Activated CD4-positive, CD25-positive, alpha-beta regulatory T cell (primary cell): Measurements from ENCODE around the gene LGMN.
A peak's percentile ranks its signal among the peaks of the same experiment; 100 is the strongest.

Source experiments
- DNase-seq, 4 experiments: peaks; one replicate each; lab custom pipeline; 2025; lab: John Stamatoyannopoulos, UW

The LGMN gene

DNA sequence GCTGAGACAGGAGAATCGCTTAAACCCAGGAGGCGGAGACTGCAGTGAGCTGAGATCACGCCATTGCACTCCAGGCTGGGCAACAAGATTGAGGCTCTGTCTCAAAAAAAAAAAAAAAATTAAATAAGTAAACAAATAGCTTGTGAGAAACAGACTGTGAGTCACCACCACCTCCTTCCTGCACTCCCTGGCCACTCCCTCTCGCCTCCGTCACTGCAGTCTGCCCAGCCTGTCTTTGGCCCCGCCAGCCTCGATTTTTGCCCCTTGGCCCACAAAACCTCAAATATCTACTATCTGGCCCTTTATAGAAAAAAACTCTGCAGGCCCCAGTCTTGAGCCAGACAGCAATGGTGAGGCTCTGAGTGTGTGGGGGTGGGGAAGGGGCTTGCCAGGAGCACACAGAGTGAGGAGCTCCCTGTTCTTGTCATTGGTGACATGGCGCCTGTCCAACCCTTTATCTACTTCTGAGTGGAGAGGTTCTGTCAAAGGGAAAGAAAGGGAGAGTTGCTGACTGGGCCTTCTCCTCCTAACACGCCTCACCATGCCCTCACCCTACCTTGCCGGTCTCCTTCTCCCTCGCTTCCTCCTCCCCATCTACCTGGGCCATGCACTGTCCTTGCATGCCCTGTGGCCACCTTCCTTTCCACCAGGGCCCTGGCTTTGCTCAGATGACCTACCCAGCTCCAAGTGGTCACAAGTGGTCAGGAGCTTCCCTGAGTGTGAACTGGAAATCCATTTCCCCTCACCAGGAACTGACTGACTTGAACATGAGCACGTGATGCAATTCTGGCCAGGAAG, 22.1 kb downstream of the LGMN start:
- peak in 1 of 4 experiments; percentile 4 for DNase-seq

DNA sequence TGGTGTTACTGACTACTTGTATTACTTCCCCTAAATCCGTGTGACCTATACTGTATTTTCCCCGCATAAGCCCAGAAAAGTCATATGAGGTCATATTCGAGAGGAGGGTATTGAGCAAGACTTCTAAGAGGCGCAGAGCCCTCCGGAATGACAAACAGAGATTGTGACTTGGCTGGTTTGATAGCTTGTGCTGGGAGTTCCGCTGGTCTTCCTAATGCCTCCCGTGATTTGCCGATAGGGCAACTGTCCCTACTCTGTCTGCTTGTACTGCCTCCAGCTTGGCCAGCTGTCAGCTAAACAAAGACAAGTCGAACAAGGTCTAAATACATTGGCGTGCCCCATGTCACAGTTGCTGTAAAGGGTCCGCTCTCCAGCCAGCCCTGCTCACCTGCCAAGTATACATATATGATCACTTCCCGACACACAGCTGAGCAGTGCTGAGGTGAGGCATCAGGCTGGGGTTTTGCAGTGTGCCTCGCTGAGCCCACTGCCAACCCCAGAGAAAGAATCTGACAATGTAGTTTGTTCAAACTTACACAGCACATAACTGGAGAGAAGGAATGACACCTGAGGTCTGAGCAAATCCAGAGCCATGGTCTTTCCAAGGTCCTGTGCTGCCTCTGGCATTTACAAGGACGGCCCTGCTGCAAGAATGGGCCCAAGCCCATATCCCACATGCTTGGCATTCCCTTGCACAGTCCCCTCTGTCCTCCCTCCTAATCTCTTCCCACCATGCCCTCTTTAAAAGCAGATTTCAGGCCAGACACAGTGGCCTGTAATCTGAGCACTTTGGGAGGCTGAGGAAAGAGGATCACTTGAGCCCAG, 23.7 kb downstream of the LGMN start:
- no peak for DNase-seq

DNA sequence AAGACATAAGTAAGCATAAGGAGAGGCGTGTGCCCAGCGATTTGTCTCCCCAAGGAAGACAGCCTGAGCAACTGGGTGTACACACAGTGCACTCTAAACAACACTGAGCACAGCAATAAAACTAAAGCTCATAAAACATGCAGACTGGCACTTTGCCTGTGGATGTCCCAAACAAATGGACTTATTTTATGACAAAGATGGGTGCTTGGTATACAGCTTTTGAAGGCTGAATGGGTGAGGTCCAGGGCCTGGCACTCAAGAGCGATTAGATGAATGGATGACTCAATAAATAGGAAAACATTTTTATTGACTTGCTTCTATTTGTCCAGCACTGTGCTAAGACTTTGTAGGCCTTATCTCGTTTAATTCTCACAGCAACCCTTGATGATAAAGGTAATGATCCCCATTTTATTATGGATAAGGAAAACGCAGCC, 28.5 kb downstream of the LGMN start:
- no peak for DNase-seq

DNA sequence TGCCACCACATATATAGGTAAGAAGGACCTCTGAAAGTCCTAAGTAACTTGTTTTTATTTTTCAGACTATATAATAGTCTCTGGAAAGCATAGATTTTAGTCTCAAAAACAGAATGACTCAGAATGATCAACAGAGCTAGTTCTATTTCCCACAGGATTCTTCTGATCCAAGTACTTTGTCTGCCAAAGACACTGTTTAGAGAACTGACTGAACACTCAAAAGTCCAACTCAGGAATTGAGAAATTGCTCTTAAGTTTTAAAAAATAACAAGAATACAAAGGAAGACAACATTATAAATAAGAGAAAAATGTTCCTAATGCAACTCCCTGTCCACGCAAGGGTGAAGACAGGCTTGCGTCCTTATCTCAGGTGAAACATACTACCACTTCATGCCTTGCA, 29.0 kb downstream of the LGMN start:
- DNase-seq = no peak

DNA sequence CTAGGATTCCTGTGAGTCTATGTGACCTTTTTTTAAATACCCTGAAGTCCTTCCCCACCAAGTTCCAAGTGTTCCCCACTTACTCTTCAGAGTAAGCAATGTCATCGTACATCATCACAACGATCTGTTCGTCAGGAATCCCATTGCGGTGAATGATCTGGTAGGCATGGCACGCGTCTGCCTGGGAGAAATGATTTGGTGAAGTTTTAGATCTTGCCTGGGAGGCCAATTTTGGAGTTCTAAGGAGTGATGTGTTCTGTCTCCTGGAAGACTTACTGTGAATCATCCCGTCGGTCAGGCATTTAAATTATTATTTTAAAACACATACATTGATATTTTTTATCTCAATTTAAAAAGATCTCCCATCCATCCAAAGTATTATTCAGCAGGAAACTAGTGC, 29.8 kb downstream of the LGMN start:
- no peak for DNase-seq

DNA sequence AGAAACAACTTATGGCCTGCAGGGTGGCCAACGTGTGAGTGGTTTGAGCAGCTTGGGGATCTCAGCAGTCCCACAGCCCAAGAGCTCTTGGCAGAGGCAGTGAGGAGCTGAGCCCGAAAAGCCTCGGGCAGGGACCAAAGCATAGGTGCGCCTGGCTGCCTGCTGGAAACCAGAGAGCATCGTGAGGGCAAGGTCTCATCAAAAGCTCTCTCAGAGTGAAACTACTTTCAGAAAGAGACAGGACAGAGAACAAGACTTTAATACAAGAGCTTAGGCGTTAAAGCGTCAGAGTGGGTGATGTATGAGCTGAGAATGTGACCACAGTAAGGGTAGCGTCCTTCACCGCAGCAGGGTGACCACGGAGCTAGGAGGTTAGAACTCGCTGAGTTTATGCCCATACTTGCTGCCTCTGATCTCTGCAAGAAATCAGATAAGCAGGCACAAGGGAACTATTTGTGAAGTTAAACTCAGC, 30.8 kb downstream of the LGMN start:
- no peak for DNase-seq

DNA sequence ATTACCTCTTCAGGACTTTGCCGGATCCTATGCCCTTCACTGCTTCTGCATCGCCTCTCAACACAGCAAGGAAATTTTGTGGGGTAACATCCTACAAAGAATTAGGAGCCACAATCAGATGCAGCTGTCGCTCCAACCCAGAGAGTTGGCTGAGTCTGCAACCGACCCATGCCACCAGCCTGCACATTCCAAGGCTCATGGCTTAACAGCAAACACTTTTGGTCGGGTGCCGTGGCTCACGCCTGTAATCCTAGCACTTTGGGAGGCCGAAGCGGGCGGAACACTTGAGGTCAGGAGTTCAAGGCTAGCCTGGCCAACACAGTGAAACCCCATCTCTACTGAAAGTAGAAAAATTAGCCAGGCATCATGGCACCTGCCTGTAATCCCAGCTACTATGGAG, 32.3 kb downstream of the LGMN start:
- no peak for DNase-seq

DNA sequence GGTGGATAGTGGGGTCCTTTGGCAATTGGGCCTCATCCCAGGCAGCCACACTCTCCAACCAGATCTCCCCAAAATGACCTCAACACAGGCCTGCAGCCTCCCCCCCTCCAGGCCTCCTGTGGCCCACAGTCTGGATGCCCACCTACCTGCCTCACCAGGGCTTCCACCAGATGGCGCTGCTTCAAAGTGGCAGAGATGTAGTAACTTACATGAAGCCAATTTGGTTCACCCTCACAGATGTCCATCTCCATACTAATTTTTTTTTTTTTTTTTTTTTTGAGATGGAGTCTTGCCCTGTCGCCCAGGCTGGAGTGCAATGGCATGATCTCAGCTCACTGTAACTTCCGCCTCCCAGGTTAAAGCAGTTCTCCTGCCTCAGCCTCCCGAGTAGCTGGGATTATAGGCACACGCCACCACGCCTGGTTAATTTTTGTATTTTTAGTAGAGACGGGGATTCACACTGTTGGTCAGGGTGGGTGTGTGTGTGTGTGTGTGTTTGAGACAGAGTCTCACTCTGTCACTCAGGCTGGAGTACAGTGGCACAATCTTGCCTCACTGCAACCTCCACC, 33.6 kb downstream of the LGMN start:
- peak; percentile 65 to 89 (median 76) for DNase-seq

DNA sequence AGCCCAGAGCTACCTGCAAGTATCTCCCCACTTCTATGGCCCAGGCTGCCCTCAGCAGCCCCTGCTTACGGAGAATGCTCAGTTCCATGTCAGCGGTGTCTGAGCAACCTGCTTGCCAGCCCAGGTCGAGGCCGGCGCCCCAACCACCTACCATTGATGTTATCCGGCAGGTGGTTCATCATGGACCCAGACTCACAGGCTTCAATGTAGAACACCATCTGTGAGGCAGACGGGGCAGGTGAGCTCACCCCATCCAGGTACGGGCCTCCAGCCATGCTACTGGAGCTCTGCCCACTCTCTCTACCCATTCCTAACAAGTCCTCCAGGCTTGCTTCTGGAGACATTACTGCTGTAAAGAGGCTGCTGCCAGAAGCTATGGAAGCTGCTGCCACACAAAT, 35.8 kb downstream of the LGMN start:
- DNase-seq = no peak

DNA sequence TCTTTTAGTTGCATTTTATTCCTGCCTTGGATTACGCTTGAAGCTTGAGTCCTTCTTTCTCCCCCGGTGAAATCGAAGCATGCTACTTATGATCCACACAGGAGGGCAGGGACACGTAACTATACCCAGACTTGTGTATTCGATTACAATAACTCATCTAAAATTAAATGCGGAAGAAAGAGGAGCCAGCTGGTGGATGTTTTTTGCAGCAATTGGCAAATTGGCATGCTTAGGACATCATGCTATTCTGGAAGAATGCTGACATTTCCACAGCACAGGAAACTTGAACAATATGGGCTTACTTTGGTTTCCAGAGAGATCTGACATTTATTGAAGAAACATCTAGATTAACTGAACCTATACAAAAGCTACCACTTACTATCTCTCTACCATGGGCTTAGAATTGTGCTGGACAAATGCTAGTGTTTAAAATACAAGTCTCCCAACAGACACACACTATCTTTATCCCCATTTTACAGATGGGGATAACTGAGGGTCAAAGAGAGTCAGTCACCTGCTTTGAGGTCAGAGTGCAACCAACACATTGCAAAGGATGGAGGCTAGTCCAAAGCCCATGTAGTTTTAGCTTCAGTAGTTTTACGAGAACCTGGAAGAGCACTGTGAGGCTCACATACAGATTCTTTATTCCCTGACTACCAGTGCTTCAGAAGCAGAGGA, 36.3 kb downstream of the LGMN start:
- no peak for DNase-seq

DNA sequence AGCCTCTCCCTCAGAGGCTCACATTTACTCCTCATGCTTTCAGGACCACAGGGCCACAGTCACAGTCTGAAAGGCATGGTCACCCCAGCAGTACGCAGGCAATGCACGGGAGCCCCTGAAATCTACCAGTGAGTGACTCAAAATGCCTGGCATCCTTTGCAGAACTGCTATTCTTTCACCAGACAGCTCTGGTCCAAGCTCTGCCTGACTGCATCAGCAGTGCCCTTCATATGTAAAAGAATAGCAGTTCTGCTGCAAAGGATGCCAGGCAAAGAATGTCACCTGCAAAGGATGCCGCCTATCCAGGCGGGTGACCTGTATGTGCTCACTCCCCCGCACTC, 38.5 kb downstream of the LGMN start:
- no peak for DNase-seq

DNA sequence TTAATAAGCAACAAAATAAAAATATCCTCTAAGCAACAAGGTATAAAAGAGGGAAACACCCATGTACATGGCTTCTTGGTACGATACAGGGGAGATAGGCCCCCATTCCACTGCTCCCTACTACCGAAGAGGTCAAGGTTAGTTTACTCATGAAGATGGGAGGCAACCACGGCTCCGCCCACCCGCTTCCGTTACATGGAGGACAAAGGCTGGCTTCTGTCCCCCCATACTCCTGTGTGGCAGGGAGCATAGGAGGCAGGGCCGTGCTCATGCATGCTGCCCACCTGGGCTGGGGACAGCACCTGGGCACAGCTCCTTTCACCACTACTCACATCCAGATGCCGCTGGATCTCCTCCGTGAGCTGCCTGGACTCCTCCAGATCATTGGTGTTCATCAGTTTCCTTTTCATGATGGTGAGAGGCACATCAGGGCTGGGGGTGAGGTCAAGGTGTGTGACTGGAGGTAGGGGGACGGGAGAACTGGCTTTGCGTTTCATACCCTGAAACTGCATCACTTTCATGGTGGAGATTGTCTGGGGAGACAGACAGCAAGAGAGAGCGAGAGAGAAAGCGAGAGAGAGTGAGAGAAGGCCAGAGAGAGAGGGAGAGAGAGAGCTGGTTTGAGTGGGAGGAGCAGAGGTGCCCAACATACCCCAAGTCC, 39.0 kb downstream of the LGMN start:
- no peak for DNase-seq

DNA sequence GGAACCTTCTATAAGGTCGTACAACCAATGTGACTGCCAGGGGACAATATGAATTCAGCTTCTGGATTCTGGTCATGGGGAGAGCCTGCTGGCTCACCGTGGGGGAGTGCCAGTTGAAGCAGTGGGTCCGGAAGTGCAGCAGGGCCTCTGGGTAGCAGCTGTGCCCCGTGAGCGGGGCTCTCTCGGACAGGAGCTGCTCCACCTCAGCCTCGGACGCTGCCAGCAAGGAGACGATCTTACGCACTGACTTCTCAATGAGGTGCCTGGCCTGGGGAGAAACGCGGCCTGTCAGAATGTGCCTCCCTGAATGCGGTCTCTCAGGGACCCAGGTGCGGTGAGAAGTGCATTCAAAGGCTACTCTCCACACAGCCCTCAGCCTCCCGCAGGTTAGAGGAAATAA, 42.0 kb downstream of the LGMN start:
- DNase-seq = no peak

DNA sequence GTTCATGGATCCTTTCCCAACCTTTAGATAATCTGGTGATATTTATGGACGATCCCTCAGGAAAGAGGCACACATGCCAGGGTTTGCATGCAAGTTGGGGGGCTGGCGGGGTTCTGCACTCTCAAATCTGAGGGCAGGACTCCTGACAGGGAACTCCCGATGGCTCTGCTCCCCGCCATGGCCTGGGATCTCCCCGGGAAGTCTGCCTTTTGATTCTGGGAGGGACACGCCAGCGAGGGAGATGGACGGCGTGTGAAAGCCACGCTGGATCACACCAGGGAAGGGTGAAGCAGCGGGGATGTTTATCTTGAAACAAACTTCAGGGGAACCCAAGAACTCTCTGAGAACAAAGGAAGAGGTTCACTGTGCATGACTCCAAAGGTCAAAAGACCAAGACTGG, 43.6 kb downstream of the LGMN start:
- DNase-seq = no peak

DNA sequence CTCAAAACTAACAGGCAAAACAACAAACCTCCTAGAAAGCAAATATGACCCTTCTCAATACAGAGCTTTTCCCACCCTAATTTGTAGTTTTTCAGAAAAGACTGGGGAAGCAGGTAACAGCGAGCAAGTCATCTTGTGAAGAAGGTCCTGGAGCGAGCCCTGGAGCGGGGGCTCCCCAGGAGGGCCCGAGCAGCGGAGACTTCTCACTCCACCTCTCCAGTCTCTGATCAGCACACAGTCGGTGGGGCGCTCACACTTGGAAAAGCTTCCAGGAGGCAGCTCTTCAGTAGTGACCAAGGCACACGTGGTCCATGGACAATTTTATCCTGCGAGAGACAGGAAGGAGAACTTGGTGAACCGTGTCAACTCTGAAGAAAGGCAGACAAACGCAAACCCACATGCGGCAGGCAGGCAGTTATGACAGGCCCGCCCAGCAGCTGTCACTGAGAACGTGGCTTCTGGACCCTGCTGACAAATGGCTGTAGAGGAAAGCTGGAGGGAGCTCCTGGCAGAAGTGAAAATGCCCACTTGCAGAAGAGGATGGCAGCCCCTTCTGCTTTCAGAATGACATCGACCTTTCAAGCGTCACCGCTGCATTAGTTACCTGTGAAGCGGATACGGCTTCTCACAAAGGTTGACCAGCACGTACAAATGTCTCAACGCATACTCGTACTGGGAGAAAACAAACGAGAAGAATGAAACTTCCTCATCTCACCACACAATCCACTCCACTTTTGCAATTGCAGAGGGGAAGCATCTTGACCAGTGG, 44.2 kb downstream of the LGMN start:
- no peak for DNase-seq

DNA sequence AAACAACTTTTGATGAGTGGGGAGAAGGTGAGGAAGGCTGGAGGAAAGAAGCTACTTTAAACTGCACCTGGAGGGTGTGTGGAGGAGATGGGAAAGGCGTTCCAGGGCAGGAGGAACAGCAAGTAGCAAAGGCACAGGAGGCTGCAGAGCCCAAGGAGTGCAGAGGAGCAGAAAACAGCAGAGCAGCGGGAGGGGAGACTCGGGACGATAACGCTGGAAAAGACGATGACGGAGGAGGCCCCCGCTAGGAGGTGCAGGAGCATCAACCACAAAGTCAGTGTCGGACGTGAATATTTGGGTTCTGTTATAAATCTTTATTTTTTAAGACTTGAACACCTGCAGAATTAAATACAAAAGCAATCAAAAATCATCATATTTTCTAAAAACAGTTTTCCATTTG, 44.9 kb downstream of the LGMN start:
- DNase-seq = no peak

DNA sequence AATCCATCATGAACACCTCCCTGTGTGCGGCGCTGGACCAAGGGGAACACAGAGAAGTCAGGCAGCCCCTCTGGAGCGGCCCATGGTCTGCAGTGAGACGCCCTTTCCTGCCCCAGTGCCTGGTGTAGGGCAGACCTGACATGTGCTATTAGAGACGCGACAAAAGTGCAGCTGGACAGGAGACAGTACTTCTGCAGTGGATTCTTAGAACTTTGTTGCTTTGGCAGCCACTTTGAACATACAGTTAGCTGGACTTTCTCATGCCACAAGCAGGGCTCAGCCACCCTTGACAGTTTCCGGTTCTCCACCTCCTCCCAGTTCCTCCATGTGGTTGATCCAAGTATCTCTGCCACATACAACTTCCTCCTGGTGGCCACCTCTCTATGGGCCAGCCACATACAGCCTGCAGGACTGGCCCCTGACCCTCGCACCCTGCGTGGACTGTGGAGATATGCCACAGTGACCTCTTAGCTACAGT, 45.9 kb downstream of the LGMN start:
- DNase-seq = no peak

DNA sequence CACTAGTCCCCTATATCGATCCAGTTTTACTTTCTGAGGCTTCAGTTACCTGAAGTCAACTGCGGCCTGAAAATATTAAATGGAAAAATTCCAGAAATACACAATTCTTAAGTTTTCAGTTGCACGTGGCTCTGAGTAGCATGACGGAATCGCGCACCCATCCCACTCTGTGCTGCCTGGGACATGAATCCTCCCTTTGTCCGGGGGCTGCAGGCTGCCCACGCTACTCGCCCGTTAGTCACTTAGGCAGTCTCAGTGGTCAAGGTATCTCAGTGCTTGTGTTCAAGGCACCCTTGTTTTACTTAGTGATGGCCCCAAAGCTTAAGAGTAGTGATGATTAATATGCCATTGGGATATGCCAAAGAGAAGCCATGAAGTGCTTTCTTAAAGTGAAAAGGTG, 46.6 kb downstream of the LGMN start:
- no peak for DNase-seq

DNA sequence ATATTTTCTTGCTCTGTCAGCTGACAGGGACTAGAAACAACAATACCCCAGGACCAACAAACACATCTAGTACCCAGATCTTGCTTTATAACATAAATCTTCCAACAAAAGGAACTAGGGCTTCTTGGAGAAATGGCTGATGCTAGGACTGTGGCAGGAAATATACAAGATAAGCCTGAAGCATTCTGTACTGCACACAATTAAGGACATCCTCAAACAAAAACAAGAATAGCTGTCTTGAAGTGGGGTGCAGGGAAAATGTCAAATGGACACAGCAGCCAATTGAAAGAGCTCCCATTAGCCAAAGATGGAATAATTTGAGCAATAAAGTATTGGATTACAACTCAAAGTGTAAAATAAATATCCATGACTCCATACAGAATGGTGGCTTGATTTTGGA, 50.0 kb downstream of the LGMN start:
- no peak for DNase-seq

DNA sequence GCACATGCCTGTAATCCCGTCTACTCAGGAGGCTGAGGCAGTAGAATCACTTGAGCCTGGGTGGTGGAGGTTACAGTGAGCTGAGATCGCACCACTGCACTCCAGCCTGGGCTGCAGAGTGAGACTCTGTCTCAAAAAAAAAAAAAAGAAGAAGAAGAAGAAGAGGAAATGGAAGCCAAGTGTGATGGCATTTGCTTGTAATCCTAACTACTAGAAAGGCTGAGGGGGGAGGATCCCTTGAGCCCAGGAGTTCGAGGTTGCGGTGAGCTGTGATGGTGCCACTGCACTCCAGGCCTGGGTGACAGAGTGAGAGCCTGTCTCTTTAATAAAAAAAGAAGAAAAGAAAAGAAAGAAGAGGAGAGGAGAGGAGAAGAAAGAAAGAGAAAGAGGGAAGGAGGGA, 52.1 kb downstream of the LGMN start:
- no peak for DNase-seq

DNA sequence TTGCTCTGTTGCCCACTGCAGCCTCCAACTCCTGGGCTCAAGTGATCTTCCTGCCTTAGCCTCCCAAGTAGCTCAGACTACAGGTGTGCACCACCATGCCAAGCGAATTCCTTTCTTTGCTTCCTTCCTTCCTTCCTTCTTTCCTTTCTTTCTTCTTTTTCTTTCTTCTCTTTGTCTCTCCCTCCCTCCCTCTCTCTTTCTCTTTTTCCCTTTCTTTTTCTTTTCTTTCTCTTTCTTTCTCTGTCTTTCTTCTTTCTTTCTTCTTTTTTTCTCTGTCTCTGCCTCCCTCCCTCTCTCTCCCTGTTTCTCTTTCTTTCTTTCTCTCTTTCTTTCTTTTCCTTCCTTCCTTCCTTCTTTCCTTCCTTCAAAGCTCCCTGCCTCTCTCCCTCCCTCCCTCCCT, 52.9 kb downstream of the LGMN start:
- DNase-seq = no peak
